Measurements from ENCODE around the gene IL1RN. TPM values are rescaled to one million over a fixed set of nuclear protein-coding genes. Genes with fewer than 3 reads are reported as not detected.

IL1RN gene
- total and polyA plus RNA-seq, 10 of the 15 experiments (the other 5 are each of a cell fraction or from before 2014, with no cell fraction given): 0.04 TPM; not detected in 7

GRCh38 chr2:113135317-113135716 is 7.9 kb downstream of the IL1RN start:
- ChIA-PET CTCF (interaction anchor here (0.7 to 11.0 kb wide), 14 partner anchors 9 to 255 kb away, joined by 3 to 195 read pairs (median 6); partner anchors contain the start of gene PSD4), RAD21 (ENCODE audit: unreplicated experiment) (interaction anchor here (0.9 to 6.5 kb wide), 9 partner anchors 39 to 255 kb away, joined by 3 to 75 read pairs (median 5); partner anchors contain the start of gene PSD4), SMC1A (ENCODE audit: uncharacterized antibody, unreplicated experiment) (interaction anchor here (0.9 to 4.0 kb wide), 10 partner anchors 13 to 235 kb away, joined by 3 to 14 read pairs (median 4); no protein-coding TSS in a partner anchor), POLR2A (interaction anchor here (1.0 kb wide), 2 partner anchors 40 to 63 kb away, joined by 4 to 6 read pairs; no protein-coding TSS in a partner anchor)
- no peak overlapping the region for H3K27ac ChIP-seq (ENCODE audit: control insufficient read depth, insufficient read depth)
- no peak overlapping the region for H3K4me2 ChIP-seq (ENCODE audit: control insufficient read depth, insufficient read depth)
- no peak overlapping the region for H3K9ac ChIP-seq (ENCODE audit: control insufficient read depth, insufficient read depth, low read length)
- H3K79me2 ChIP-seq (ENCODE audit: control insufficient read depth, insufficient read depth, low read length): no peaks in the 10 kb centered on the region
- H3K4me1 ChIP-seq (ENCODE audit: control insufficient read depth, insufficient read depth, low read length): peaks cover 4% of the 10 kb centered on the region; the same call in 1 of the 2 replicates
- no peak overlapping the region for H2AFZ ChIP-seq (ENCODE audit: control insufficient read depth, low read depth, low read length)
- H3K4me3 ChIP-seq: no peak overlapping the region
- ATAC-seq (no peak; the same call in 2 of the 3 replicates), DNase-seq (ENCODE audit: low read depth, low spot score) (no peak), FAIRE-seq (no peak)
- H3K27me3 ChIP-seq (replicated peaks in 1 of 2; ENCODE audit: control insufficient read depth in 2 of 2, insufficient read depth in 2 of 2, low read length in 1 of 2): no peaks in the 10 kb centered on the region; a peak in 1 of 4 replicates
- H4K20me1 ChIP-seq (ENCODE audit: control insufficient read depth, insufficient read depth): no peaks in the 10 kb centered on the region
- intact Hi-C loops (cut with micrococcal nuclease; ENCODE audit: unreplicated experiment): no loop called here
- 18% methylated on average over 1 of the region's 1 CpG for WGBS (ENCODE audit: insufficient coverage, insufficient replicate concordance, low lambda C conversion rate, missing lambda C conversion rate)
- no TSS peak for BruUV-seq (replicated peaks)
- H3K9me3 ChIP-seq (replicated peaks; ENCODE audit: control insufficient read depth, insufficient read depth, low read length): no peaks in the 10 kb centered on the region
- no peaks in the 10 kb centered on the region for H3K36me3 ChIP-seq (ENCODE audit: control insufficient read depth in 2 of 2, insufficient read depth in 2 of 2, low read length in 1 of 2)
- no peak for TF ChIP-seq ZNF24 (IDR thresholded peaks at IDR 0.05)
- no peak for TF ChIP-seq ZNF687 (IDR thresholded peaks at IDR 0.05)
- TF ChIP-seq SREBF2 (IDR thresholded peaks at IDR 0.05; ENCODE audit: low read length): no peak
- TF ChIP-seq MEF2A (IDR thresholded peaks at IDR 0.05; ENCODE audit: insufficient read depth, low read depth, low read length): no peak
- no peak for TF ChIP-seq NR2C1 (IDR thresholded peaks at IDR 0.05)
- no peak for TF ChIP-seq GABPA (IDR thresholded peaks at IDR 0.05; ENCODE audit: low read depth)
- TF ChIP-seq TCF3 (IDR thresholded peaks at IDR 0.05; ENCODE audit: borderline replicate concordance, insufficient read depth, low read depth, low read length): no peak
- no peak for TF ChIP-seq NR2F1 (conservative IDR thresholded peaks at IDR 0.05)
- TF ChIP-seq ZBTB33 (IDR thresholded peaks at IDR 0.05): no peak
- no peak for TF ChIP-seq YBX1 (IDR thresholded peaks at IDR 0.05)
- no peak for TF ChIP-seq CBX5 (IDR thresholded peaks at IDR 0.05; ENCODE audit: low read depth)
- no peak for TF ChIP-seq MAX (IDR thresholded peaks at IDR 0.05; ENCODE audit: low read depth, low read length)
- TF ChIP-seq ZBTB11 (CRISPR knock-in tag; IDR thresholded peaks at IDR 0.05): no peak
- TF ChIP-seq SIX5 (IDR thresholded peaks at IDR 0.05; ENCODE audit: low read depth, low read length, severe bottlenecking): no peak
- no peak for TF ChIP-seq CHD4 (IDR thresholded peaks at IDR 0.05)
- in situ Hi-C loops (cut with MboI): loop anchor here (5.0 kb wide), 1 partner anchor 237 kb away; no protein-coding TSS in a partner anchor

Data from GM12878 (cell line).